Activated T-cell treated with anti-CD3 and anti-CD28 coated beads for 48 hours (primary cell): ENCODE measurements around the gene VIL1.

Experiments
- DNase-seq: peaks from one replicate; pipeline ENCODE4 v3.0.0-alpha.2; 2020; ENCODE audit warnings: low read depth

Gene VIL1

DNA sequence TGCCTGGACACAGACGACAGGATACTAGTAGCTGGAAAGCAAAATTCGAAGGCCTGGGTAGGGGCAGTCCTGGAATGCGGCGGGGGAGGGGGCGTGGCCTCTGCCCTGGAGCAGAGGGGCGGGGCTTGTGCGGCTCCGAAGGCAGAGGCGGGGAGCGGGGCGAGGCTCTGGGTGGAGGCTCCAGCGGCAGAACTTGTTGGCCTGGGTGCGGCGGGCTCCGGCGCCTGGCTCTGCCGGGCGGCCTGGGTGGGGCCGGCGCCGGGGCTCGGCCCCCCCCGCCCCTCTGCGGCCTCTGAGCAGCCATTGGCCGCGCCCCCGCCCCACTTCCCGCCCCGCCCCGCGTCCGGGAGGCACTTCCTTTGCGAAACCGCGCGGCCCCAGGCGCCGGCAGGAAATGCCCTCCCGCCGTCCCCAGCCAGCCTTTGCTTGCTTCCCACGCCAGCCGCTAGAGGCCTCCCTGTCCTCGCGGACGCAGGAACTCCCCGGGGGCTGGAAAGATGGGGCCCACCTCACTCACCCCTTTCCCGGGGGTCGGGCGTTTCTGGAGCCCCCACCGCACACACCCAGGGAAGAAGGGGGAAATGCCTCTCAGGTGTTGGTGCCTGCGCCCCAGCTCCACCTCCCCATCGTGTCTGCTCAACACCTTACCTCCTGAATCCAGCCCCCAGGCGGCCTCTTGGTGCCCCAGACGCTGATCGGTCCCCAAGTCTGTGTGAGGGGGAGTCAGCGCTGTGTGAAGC is 12.5 kb upstream of the VIL1 start:
- DNase-seq: peak; percentile 95

DNA sequence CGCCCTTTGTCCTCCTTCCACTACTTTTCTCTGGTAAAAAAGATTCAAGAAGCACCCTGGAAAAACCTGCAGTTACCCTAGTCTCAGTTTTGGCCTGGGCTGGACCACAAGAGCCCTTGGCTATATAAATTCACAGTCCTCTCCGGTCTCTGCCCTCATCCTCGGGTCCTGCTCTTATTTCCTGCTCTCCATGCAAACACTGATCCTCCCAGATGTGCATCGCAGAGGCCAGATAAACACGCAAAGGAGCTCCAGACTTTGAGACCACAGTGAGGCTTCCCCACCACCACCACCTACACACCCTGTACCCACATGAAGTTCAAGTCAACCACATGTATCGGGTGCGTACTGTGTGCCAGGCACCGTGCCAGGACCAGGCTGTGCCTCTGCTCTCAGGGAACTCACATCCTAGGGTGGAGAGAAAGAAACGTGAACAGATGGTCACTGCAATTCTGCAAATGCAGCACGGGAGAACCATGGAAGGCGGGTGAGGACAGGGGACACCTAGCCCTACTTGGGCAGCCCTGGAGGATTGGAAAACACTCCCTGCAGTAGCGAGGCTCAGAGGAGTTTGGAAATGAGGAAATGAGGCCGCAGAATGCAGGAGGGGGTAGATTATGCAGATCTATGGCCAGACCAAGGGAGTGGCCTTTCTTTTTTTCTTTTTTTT is 11.8 kb upstream of the VIL1 start:
- peak; percentile 50 for DNase-seq

DNA sequence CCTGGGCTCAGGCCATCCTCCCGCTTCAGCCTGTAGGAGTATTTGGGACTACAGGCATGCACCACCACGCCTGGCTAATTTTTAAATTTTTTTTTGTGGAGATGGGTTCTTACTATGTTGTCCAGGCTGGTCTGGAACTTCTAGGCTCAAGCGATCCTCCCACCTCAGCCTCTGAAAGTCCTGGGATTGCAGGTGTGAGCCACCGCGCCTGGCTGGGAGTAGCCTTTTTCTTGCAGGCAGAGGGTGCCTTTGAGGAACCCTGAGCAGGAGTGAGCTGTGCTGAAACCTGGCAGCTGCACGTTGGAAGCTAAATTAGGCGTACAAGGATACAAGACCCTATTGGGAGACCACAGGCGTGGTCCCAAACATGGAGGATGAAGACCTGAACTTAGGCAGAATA is 11.2 kb upstream of the VIL1 start:
- no peak for DNase-seq

DNA sequence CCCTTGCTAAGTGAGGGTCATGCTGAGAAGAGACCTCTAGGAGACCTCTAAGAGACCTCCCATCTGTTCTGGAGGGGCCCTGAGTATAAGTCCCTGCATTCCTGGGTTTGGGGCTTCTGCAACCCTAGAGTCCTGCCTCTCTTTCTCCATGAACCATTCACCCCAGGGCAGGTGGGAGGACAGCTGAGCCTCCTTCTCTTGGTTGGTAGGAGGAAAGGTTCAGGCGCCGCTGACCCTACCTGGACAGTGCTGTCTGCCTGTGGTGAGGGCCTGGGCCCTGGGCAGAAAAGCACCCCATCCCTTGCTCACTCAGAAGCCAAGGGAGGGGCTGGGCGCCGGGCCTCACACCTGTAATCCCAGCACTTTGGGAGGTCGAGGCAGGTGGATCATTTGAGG is 604 bp upstream of the VIL1 start:
- DNase-seq: no peak

DNA sequence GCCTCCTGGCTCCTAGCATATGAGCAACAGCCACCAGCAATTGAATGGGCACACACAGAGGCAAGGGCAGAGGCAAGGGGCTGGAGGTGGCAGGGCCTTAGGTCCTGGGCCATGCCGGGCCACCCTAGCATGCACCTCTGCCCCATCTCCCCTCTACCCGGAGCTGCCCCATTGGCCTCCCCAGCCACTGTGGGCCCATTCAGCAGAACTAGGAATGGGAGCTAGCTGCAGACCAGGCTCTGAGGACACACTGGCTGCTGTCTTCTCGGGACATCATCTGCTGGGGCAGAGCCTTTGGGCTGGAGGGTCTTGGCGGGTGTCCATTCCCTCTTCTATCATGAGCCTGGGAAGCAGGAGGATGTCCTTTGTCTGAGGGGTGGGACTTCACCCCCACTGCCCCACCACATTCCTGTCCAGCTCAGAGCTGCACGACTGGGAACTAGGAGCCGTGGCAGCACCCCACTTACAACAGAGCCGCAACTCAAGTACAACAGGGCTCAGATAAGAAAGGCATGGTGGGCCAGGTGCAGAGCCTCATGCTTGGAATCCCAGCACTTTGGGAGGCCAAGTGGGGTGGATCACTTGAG is 800 bp downstream of the VIL1 start:
- no peak for DNase-seq

DNA sequence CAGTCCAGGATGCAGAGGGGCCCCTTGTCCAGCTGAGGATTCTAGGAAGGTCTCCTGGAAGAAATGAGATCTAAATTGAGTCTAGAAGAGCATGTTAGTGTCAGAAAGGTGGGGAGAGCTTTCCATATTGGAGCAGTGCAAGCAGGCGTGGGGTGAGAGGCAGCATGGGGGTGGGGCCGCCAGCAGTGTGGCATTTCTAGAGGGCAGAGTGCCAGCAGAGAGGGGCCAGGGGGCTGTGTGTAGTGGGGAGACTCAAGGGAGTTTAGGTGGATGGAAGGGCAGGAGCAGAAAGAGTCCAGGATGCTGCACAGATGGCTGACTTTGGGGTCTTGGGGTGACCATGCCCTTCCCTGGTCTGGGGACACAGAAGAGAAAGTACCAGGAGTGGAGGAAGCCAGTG is 2.1 kb downstream of the VIL1 start:
- DNase-seq: no peak

DNA sequence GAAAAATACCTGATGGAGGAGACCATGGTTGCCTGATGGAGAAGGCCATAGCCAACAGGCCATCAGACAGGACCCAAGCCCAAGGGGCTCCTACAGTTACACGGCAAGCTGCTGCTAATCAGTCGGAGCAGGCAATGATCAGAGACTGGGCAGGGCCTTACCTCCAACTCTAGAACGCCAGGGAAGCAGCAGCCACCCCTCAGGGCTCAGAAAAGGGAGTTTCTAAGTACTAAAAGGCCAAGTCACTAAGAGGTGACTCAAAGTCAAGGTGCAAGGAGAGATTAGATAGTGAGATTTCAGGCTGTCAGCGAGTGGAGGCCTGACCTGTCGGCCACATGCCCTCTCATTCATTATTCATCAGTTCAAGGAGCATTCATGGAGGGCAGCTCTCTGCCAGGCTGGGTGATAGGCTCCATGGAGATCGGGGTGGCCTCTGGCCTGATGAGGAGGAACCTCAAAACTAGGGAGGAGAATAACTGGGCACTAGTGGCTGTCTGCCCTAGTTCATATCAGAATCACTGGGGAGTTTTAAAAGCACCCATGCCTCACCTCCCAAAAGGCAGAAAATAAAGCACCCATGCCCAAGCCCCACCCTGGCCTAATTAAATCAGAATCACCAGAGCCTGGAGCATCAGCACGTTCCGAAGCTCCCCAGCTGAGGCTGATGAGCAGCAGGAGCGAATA is 3.6 kb downstream of the VIL1 start:
- DNase-seq: no peak

DNA sequence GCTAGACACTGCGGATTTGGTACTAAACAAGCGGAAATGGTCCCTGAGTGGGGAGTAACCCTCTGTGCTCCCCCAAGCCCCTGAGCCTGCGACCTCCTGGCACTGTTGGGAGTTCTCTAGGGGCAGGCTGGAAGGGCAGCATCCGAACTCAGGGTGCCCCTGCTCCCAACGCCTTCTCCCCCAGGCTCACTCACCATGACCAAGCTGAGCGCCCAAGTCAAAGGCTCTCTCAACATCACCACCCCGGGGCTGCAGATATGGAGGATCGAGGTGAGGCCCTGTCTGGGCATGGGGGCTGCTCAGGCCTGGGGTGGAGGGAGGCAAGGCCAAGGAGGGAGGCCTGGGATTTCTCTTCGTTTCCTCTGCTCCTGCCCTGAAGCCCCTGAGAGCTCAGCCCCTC is 4.7 kb downstream of the VIL1 start:
- no peak for DNase-seq

DNA sequence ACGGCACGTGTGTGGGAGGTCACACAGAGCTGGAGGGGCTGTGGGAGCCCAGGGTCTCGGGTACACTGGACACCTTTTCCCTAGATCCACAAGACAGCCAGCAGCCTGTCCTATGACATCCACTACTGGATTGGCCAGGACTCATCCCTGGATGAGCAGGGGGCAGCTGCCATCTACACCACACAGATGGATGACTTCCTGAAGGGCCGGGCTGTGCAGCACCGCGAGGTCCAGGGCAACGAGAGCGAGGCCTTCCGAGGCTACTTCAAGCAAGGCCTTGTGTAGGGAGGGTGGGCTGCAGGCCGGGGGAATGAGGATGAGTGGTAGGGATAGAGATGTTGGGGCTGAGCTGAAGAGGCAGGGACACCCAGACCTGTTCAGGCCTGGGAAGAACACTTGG is 6.6 kb downstream of the VIL1 start:
- no peak for DNase-seq

DNA sequence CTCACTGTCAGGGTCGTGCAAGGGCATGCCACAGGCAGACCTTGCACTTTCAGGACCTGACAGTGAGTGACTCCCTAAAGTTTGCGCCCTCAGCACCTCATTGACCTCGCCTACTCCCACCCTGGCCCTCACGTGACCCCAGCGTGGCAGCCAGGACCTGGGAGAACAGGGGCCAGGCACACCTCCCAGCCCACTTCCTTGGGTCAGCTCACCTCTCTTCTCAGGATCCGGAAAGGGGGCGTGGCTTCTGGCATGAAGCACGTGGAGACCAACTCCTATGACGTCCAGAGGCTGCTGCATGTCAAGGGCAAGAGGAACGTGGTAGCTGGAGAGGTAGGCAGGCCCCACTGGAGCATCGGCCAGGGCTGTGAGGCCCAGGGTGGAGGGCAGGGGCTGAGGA is 8.8 kb downstream of the VIL1 start:
- no peak for DNase-seq

DNA sequence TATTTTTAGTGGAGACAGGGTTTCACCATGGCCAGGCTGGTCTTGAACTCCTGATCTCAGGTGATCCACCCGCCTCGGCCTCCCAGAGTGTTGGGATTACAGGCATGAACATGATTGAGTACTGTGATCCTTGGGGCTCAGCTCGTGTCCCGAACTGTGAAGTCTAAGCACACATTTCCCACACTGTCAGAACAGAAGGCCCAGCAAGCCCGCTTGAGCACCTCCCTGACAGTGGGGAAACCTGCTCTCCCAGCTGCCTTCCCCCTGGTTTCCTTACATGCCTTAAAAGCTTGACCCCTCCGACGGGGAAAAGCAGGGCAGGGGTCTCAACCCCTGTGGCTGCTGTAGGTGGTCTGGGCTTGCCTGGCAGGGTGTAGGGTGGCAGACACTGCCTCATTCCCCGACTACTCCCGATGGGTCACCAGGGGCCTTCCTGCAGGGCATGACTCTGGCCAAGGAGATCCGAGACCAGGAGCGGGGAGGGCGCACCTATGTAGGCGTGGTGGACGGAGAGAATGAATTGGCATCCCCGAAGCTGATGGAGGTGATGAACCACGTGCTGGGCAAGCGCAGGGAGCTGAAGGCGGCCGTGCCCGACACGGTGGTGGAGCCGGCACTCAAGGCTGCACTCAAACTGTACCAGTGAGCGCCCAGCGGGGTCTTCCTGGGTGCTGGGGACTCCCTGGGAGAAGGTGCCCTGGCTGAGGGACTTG is 10.1 kb downstream of the VIL1 start:
- DNase-seq: no peak

DNA sequence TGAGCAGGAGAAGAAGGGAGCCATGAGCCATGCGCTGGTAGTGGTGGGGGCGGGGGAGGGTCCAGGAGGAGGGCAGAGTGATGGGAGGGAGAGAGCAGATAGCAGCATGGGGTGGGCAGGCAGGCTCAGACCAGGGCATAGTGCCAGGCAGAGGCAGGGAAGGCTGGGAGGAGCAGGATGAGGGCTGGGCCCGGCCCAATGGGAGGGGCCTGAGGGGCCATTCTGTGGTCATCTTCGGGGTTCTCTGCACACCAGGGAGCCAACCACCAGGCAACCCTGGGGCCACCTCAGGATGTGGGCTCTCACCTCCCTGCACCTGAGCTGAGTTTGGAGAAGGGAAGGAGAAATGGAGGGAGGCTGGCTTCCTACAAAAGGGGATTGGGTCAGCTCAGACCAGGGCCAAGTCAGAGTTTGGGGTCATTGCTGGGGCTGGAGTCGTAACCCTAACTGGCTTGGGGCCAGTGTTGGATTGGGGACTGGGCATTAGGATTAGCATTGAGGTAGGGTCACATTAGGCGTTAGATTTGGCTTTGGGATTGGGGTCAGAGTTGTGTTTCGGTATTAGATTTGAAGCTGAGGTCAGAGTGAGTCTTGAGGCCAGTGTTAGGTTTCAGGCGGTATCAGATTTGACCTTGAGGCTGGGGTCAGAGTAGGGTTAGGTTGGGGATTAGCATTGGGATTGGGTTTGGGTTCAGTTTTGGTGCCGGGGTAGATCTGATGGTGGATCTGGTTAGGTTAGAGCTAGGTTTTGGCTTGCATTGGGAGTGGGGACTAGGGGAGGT is 11.2 kb downstream of the VIL1 start:
- no peak for DNase-seq

DNA sequence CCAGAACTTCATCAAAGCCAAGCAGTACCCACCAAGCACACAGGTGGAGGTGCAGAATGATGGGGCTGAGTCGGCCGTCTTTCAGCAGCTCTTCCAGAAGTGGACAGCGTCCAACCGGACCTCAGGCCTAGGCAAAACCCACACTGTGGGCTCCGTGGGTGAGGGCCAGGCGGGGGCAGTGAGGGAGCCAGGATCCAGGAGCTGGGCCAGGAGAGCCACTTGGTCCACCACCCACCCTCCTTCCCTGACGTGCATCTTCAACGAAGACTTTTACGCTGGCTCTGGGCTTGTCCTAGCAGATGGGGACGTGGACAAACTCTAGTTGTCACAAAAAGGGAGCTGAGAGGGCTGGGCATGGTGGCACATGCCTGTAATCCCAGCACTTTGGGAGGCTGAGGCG is 11.8 kb downstream of the VIL1 start:
- no peak for DNase-seq

DNA sequence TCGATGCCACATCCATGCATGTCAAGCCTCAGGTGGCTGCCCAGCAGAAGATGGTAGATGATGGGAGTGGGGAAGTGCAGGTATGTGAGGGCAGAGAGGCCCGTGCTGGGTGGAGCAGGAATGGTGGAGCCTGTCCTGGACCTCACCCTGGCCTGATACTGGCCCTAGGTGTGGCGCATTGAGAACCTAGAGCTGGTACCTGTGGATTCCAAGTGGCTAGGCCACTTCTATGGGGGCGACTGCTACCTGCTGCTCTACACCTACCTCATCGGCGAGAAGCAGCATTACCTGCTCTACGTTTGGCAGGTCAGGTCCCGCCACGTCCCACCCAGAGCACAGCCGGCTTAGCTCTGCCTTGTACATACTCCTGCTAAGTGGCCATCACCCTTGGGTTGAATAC is 13.0 kb downstream of the VIL1 start:
- DNase-seq: no peak

DNA sequence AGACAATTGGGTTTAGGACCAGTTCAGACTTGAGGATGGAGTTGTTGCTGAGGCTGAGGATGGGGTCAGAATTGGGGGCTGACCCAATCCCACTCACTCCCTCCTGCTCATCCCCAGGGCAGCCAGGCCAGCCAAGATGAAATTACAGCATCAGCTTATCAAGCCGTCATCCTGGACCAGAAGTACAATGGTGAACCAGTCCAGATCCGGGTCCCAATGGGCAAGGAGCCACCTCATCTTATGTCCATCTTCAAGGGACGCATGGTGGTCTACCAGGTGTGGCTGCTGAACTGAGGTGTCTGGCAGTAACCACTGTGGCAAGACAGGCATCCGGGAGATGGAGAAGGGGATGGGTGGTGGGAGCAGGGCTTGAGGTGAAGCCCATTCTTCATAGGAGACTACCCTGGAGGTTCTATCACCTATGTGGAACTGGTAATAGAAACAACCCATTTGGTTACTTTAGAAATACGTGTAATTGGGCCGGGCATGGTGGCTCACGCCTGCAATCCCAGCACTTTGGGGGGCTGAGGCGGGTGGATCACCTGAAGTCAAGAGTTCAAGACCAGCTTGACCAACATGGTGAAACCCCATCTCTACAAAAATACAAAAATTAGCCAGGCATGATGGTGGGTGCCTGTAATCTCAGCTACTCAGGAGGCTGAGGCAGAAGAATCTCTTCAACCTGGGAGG is 13.9 kb downstream of the VIL1 start:
- no peak for DNase-seq

DNA sequence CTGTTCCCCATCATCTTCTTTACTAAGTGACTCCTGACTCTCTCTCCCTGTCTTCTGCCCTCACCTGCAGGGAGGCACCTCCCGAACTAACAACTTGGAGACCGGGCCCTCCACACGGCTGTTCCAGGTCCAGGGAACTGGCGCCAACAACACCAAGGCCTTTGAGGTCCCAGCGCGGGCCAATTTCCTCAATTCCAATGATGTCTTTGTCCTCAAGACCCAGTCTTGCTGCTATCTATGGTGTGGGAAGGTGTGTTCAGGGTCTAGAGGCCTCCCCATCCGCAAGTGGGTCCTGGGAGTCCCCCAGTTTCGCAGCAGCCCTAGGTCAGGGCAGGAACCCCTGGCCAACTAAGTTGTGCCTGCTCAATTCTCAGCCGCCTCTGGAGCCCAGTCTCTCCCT is 15.5 kb downstream of the VIL1 start:
- no peak for DNase-seq

DNA sequence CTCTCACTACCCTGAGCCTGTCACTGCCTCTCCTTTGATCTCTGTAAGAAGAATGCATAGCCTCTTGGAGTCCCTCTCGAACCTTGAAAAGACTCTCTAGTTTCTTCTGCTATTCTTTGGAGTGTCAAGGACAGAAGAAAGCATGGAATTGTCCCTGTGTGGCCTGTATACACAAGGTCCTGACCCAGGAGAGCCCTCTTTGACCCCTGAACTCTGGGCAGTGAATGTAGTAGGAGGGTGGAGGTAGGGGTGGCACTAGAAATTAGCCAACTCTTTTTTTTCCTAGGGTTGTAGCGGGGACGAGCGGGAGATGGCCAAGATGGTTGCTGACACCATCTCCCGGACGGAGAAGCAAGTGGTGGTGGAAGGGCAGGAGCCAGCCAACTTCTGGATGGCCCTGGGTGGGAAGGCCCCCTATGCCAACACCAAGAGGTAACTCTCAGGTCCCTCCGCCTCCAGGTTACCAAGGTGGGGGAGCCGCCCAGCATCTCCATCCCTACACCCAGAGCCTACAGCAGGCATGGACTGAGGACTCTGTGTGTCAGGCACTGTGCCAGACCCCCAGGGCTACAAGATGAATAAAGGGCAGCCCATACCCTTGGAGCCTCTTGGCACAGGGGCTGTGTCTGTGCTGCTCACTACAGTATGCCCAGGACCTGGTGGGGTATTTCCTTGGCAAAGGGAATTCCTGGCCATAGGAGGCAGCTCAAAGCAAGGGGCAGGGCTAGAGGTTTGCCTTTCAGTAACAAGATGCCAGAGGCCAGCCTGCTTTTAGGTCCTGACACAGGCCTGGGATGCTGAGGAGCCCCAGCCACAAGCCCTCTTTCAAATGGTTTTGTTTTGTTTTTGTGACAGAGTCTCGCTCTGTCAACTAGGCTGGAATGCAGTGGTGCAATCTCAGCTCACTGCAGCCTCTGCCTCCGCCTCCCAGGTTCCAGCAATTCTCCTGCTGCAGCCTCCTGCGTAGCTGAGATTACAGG is 16.4 kb downstream of the VIL1 start:
- no peak for DNase-seq

DNA sequence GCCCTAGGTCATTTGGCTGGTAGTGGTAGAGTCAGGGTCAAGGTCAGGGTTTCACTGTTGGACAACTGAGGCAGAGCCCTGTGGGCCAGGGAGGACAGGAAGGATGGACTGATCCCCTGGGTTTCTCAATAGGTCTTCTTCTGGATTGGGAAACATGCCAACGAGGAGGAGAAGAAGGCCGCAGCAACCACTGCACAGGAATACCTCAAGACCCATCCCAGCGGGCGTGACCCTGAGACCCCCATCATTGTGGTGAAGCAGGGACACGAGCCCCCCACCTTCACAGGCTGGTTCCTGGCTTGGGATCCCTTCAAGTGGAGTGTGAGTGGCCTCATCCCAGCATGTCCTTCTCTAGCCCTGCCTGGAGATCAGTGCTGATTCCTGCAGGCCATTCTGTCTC is 18.1 kb downstream of the VIL1 start:
- DNase-seq: no peak

DNA sequence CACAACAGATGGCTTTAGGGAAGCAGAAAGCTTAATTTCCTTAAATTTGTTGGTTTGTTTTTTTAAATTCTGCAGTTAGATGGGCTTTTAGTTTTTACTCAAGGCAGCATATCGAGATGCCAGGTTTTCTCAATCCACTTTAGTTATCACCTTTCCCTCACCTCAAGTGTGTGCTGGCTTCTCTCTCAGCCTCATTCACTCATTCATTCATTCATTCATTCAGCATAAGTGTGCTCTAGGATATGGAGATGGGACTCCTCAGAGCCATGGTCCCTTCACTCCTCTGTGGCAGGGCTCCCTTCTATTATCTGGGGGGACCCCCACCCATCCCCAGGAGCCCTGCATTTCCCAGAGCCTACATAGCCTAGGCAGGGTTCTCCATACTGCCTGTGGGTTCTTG is 19.0 kb downstream of the VIL1 start:
- DNase-seq: no peak

DNA sequence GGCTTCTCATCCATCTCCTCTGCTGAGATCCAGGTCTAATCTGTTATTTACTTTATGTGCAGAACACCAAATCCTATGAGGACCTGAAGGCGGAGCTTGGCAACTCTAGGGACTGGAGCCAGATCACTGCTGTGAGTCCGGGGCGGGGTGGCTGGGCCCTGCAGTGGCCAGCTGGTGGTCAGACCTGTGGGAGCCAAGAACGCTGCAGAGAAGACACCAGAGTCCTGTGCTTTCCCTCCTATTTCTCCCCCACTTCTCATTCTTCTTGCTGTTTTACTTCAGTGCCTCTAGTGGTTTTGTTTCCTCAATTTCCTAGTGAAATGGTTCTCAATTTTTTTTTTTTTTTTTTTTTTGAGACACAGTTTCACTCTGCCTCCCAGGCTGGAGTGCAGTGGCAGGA is 19.7 kb downstream of the VIL1 start:
- DNase-seq: no peak
